Smooth muscle cell (in vitro differentiated cells): Measurements from ENCODE around the gene DNM3. TPM values are rescaled to one million over a fixed set of nuclear protein-coding genes. Genes with fewer than 3 reads are reported as not detected.

Experiments
- DNase-seq: peaks from one replicate; lab custom pipeline; 2025; ENCODE audit not compliant: unreplicated experiment; lab: John Stamatoyannopoulos, UW
- H2AFZ ChIP-seq: fragments of 200-600 bp; sonication (generic); 2 replicates; pipeline ENCODE4 v1.6.0; 2016; ENCODE audit warnings: antibody characterized with exemption, low read depth, mild to moderate bottlenecking
- H3F3A ChIP-seq: fragments of 200-600 bp; sonication (generic); 2 replicates; pipeline ENCODE4 v1.6.0; 2017; ENCODE audit warnings: antibody characterized with exemption, low read depth
- H3K27ac ChIP-seq: fragments of 200-600 bp; sonication (generic); 2 replicates; pipeline ENCODE4 v1.5.1; 2016; ENCODE audit warnings: low read depth, mild to moderate bottlenecking
- H3K27me3 ChIP-seq: fragments of 200-600 bp; sonication (generic); 2 replicates; pipeline ENCODE4 v1.6.1; 2016; ENCODE audit warnings: low read depth, mild to moderate bottlenecking
- H3K36me3 ChIP-seq: fragments of 200-600 bp; sonication (generic); 2 replicates; pipeline ENCODE4 v1.5.1; 2016; ENCODE audit warnings: low read depth
- H3K4me1 ChIP-seq: fragments of 200-600 bp; sonication (generic); 2 replicates; pipeline ENCODE4 v1.5.1; 2016; ENCODE audit warnings: low read depth
- H3K4me2 ChIP-seq: fragments of 200-600 bp; sonication (generic); 2 replicates; pipeline ENCODE4 v1.6.0; 2016; ENCODE audit warnings: mild to moderate bottlenecking
- H3K4me3 ChIP-seq: fragments of 200-600 bp; sonication (generic); 2 replicates; pipeline ENCODE4 v1.5.1; 2016; ENCODE audit warnings: mild to moderate bottlenecking
- H3K79me2 ChIP-seq: fragments of 200-600 bp; sonication (generic); 2 replicates; pipeline ENCODE4 v1.6.0; 2016; ENCODE audit warnings: low read depth, mild to moderate bottlenecking
- H3K9ac ChIP-seq: fragments of 200-600 bp; sonication (generic); 2 replicates; pipeline ENCODE4 v1.6.0; 2016; ENCODE audit warnings: low read depth
- H3K9me3 ChIP-seq: fragments of 200-600 bp; sonication (generic); replicated peaks from 2 replicates; pipeline ENCODE4 v1.5.1; 2016; ENCODE audit warnings: low read depth
- H4K20me1 ChIP-seq: fragments of 200-600 bp; sonication (generic); 2 replicates; pipeline ENCODE4 v1.6.0; 2016; ENCODE audit warnings: low read depth
- CTCF ChIP-seq: fragments of 200-600 bp; sonication (generic); IDR thresholded peaks from 2 replicates; pipeline ENCODE4 v1.5.1; 2017; ENCODE audit warnings: borderline replicate concordance, mild to moderate bottlenecking, antibody characterized with exemption; ENCODE audit not compliant: insufficient read depth, poor library complexity, severe bottlenecking
- WGBS: methylation state at CpG from one replicate; pipeline ENCODE4 v1.1.7; 2016; ENCODE audit warnings: low lambda C conversion rate; 5-methylcytosine and 5-hydroxymethylcytosine counted together
- polyA plus RNA-seq: library from polyadenylated mRNA; unstranded; fragments of >200 nt; fragmentation: Nextera tagmentation; extraction: Ambion mirVana; gene quantifications from 2 replicates; pipeline ENCODE4 v1.2.1, GENCODE V29; 2016
- total RNA-seq: library from RNA; depleted of rRNA; stranded (reverse); fragments of >200 nt; gene quantifications from 2 replicates; pipeline ENCODE4 v1.2.3, GENCODE V29; 2014

The DNM3 gene
- total and polyA plus RNA-seq, 2 experiments from 2014 or later = 1.7 to 3.0 TPM

DNA sequence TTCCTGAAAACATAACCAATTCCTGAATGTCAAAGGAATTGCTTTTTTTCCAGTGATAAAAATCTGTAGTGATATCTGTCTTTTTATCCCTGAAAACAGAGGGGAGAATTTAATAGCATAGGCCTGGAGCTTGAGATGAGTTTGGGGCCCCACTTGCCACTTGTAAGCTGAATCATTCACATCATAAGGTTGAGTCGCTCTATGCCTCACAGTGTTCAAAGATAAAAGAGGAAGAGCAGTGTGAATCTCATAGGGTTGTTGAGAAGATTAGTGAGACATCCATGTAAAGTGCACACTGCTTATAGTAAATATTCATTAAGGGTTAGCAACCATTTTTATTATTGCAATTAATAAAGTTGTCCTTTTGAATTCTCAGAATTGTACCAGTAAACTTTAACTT is 271.3 kb downstream of the DNM3 start:
- WGBS = 42% methylated on average over 1 of the region's 1 CpG
- TF ChIP-seq CTCF = no peak
- Histone ChIP-seq H3K27me3 (no peaks in the 10 kb centered on the region), H3K4me3 (no peak overlapping the region), H3K36me3 (no peaks in the 10 kb centered on the region), H3K27ac (no peak overlapping the region), H3K9me3 (no peaks in the 10 kb centered on the region), H2AFZ (no peak overlapping the region), H3K4me1 (no peaks in the 10 kb centered on the region), H3K4me2 (no peak overlapping the region), H4K20me1 (no peaks in the 10 kb centered on the region), H3K79me2 (no peaks in the 10 kb centered on the region), H3K9ac (no peak overlapping the region), H3F3A (peaks cover 11% of the 10 kb centered on the region)
- DNase-seq = no peak

DNA sequence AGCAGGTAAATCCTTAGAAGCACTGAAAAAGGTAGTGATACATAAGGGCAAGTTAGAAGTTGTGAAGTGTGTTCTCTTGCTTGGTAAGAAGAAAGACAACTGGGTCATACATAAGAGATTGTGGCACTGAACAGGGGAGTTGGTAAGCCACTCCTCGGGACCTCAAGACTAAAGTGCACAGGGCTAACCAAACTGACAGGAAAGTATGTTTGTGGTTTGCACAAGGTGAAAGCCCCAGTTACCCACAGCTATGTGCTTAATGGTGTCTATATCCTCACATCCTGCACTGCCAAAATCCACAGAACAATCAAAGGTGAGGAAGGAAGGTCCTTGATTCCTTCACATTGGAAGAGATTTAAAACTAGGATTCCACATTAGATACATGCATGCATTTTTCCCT is 276.5 kb downstream of the DNM3 start:
- no peaks in the 10 kb centered on the region for H4K20me1 ChIP-seq
- DNase-seq = no peak
- no peaks in the 10 kb centered on the region for H3K9me3 ChIP-seq
- H3F3A ChIP-seq = no peaks in the 10 kb centered on the region
- no peaks in the 10 kb centered on the region for H3K27me3 ChIP-seq
- H3K27ac ChIP-seq = no peak overlapping the region
- H3K9ac ChIP-seq = no peak overlapping the region
- H2AFZ ChIP-seq = no peak overlapping the region
- no peak overlapping the region for H3K4me2 ChIP-seq
- WGBS = 84% methylated on average over 1 of the region's 1 CpG
- no peak overlapping the region for H3K4me3 ChIP-seq
- no peaks in the 10 kb centered on the region for H3K79me2 ChIP-seq
- H3K36me3 ChIP-seq = no peaks in the 10 kb centered on the region
- no peak for TF ChIP-seq CTCF
- H3K4me1 ChIP-seq = no peaks in the 10 kb centered on the region

- Histone ChIP-seq H3K4me2 (no peak overlapping the region), H3K4me1 (no peaks in the 10 kb centered on the region), H3K27me3 (no peaks in the 10 kb centered on the region), H3K9me3 (no peaks in the 10 kb centered on the region), H3K79me2 (no peaks in the 10 kb centered on the region), H3K9ac (no peak overlapping the region), H4K20me1 (no peaks in the 10 kb centered on the region), H3K27ac (no peak overlapping the region), H2AFZ (no peak overlapping the region), H3F3A (no peaks in the 10 kb centered on the region), H3K4me3 (no peak overlapping the region), H3K36me3 (no peaks in the 10 kb centered on the region)
- WGBS = 79% methylated on average over 3 of the region's 3 CpGs
- DNase-seq = no peak
- TF ChIP-seq CTCF = no peak
These were observed 277.3 kb downstream of the DNM3 start for GRCh38 chr1:172118618-172119017.

DNA sequence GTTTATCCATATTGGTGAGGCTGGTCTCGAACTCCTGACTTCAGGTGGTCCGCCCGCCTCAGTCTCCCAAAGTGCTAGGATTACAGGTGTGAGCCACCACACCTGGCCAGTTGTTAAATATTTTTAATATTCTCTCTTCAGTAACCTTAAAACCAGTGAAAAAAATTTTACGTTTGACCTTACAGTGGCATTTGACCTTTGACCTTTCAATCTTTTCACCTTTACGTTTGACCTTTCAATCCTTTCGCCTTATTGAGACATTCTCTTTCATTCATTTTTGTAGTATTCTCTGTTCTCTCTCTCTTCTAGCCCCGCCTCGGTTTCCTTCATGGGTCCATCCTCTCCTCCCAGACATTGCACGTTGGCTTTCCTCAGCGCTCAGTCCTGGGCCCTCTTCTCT is 277.9 kb downstream of the DNM3 start:
- no peaks in the 10 kb centered on the region for H3K4me1 ChIP-seq
- H4K20me1 ChIP-seq = no peaks in the 10 kb centered on the region
- no peak for DNase-seq
- no peaks in the 10 kb centered on the region for H3K36me3 ChIP-seq
- H3K79me2 ChIP-seq = no peaks in the 10 kb centered on the region
- H3K9ac ChIP-seq = no peak overlapping the region
- H3K4me2 ChIP-seq = no peak overlapping the region
- H2AFZ ChIP-seq = no peak overlapping the region
- no peak for TF ChIP-seq CTCF
- no peaks in the 10 kb centered on the region for H3K9me3 ChIP-seq
- no peak overlapping the region for H3K4me3 ChIP-seq
- no peaks in the 10 kb centered on the region for H3K27me3 ChIP-seq
- WGBS = 96% methylated on average over 10 of the region's 10 CpGs
- H3K27ac ChIP-seq = no peak overlapping the region
- H3F3A ChIP-seq = no peaks in the 10 kb centered on the region
